NCI-H2107 treated with DMSO at 0.1 percent for 48 hours (cell line): ENCODE measurements around the gene SIX6.
"Not testable (repeated sequence)": the region's sequence is repeated elsewhere in the genome, so short reads cannot be mapped to it uniquely, and the experiment has no call there.

Source experiments
- DNase-seq: peaks from one replicate; lab custom pipeline; 2025; ENCODE audit not compliant: unreplicated experiment; lab: John Stamatoyannopoulos, UW

Gene SIX6

DNA sequence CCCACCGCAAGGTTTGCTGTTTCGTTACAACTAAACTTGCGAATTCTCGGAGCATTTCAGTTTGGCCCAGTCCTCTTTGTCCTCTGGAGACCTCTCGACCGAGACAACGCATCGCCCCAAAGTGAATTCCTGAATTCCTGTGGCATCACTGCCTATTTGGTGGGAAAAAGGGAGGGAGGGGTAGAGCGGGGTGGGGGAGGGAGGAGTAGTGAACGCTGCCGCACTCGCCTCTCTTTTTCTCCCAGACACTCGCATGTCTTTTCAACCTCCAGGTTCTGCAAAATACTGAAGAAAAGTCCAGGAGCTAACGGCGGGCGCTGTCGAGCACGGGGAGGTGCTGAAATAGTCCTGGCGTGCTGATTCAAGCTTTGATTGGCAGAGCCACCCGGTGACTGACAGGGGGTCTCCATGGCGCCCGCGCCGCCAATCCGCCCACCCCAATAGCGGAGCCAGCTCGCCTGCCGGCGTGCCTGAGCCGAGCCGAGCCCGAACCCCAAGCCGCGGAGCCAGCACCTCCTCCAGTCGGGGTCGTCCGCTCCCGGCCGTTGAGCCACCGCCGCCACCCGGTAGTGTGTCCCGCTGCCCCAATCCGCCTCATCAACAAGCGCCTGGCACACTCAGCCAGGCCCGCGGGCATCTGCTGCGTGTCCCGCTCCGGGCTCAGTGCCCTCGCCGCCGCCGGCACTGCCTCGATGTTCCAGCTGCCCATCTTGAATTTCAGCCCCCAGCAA, at the start of gene SIX6:
Gene SIX6 (plus strand): TSS at position 440 of the 731 bp plus-strand sequence. CDS start 253 bp downstream, at position 693.
- peak; percentile 81 for DNase-seq

DNA sequence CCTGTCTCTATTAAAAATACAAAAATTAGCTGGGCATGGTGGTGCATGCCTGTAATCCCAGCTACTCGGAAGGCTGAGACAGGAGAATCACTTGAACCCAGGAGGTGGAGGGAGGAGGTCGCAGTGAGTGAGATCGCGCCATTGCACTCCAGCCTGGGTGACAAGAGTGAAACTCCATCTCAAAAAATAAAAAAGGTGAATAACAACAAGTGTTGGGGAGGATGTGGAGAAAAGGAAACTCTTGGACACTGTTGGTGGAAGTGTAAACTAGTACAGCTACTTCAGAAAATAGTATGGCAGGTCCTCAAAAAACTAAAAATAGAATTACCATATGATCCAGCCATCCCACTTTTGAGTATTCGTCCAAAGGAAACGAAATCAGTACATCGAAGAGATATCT, 28.7 kb upstream of the SIX6 start:
- not testable (repeated sequence) for DNase-seq

- no peak for DNase-seq
Observed at GRCh38 chr14:60482743-60483142, 26.2 kb upstream of the SIX6 start.

DNA sequence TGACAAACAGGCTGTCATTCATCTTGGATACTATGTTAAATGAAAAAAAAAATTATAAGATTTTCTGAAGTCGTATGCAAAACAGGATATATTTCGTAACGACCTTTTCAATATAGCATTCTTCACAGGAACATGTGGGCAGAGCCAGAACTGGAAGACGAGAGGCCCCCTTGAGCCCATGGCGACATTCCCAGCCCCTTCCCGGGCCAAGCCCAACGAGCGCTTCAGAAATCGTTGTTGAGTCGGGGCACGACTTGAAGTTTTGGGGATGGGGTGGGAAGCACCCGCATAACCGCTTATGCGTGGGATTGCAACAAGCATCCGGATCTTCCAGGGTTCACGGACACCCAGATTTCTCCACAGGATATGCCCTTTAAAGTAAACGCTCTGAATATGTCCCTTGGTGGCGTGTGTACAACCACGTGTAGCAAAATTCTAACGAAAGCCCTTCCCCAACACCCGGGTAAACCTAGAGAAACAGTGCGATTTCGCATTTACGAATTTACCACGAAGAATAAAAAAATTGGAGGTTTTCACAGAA, 23.8 kb upstream of the SIX6 start:
- DNase-seq = no peak

- no peak for DNase-seq
Observed at GRCh38 chr14:60485598-60486251, 23.2 kb upstream of the SIX6 start, which contains the start of gene C14orf39. C14orf39 (minus strand) TSS chr14:60486063; CDS start chr14:60485078, 985 bp downstream.

DNA sequence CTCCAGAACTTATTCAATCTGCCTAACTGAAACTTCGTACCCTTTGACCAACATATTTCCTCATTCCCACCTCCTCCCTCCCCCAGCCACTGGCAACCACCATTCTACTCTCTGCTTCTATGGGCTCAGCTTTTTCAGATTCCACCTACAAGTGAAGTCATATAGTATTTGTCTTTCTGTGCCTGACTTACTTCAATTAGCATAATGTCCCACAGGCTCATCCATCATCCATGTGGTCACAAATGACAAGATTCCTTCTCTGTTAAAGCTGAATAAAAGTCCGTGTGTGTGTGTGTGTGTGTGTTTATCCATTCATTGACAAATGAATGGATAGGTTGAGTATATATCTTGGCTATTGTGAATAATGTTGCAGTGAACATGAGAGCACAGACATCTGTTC, 21.7 kb upstream of the SIX6 start:
- peak; percentile 61 for DNase-seq

DNA sequence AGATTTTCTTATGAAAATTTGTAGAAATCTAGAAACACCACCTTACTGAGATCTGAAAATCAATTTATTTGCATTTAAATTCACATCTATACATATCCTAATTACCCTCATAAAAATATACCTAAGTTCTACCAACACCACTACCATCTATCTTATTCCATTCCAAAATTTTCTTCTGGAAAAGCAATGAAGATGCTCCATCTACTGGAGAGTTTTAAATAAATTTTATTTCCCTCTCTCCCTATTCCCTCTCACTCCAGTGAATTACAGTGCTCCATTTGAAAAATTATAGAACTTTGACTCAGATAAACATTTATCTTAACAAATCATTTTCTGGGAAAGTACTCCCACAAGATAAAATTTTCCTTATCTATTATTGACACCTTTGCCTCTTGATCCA, 20.8 kb upstream of the SIX6 start:
- peak; percentile 44 for DNase-seq

GRCh38 chr14:60490270-60490669, 18.7 kb upstream of the SIX6 start:
- DNase-seq = no peak

DNA sequence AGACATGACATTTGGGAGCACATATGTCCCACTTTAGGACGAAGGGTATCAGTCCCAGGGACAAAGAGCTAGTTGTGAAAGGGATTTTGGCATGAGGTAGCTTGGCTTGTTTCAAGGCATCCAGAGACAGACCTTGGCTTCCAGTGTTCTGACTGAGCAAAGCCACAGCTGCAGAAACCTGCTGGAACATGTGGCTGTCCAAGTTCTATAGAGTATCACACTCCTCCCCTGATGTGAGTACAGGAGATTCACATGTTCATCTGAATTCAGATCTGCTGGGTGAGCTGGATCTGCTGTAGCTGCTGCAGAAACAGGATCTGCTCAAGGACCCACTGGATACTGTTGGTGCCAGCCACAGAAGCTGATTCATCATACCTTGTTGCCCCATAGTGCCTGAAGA, 13.0 kb upstream of the SIX6 start:
- DNase-seq = no peak

DNA sequence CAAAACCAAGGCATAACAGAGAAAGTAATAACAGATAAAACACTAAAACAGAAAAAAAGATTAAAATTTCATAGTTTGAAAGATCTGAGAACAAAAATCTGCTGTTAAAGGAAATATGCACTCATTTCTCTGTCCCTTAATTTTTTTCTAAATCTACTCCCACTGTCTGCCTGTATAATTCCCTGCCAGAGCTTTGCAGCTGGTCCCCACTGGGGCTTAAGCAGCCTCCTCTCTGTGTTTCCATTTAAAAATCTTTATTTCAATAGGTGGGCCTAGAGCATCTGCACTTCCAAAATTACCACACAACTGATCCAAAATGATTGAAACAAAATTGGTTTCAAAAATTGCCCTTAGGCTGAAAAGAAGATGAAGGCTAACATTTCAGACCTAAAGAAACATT, 6.4 kb upstream of the SIX6 start:
- DNase-seq = no peak

DNA sequence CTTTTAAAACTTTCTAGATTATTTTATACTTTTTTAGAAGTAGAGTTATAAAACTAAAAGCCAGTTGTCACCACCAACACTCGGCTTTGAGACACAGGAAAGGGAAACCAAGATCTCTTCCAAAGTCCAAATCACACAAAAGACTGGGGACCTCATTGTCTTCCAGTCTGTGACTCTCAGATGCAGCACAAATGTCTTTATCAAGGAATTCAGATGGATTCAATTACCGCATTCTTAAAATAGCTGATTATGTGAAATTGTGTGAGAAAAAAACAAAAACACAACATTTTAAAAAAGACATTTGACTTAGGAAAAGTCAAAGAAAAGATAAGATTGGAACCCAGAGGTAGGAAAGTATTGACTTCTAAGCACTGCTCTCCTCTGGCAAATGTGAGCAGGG, 3.5 kb upstream of the SIX6 start:
- no peak for DNase-seq

DNA sequence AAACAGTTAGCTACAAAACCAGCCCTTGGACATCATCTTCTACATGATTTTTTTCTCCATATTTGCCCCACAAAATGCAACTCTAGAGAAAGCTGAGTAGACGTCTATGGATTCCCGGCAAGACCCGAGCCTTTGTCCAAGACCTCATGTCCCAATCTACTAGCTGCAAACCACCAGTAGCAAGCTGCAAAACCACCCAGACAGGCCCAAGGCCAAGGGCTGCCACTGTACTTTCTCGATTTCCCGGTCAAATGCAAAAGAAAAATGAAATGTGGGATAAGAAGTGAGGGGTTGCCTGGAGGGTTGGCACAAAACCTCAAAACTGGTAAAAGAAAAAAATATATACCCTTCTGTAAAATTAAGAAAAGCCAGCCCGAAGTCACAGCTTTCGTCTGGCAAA, 2.9 kb upstream of the SIX6 start:
- no peak for DNase-seq

DNA sequence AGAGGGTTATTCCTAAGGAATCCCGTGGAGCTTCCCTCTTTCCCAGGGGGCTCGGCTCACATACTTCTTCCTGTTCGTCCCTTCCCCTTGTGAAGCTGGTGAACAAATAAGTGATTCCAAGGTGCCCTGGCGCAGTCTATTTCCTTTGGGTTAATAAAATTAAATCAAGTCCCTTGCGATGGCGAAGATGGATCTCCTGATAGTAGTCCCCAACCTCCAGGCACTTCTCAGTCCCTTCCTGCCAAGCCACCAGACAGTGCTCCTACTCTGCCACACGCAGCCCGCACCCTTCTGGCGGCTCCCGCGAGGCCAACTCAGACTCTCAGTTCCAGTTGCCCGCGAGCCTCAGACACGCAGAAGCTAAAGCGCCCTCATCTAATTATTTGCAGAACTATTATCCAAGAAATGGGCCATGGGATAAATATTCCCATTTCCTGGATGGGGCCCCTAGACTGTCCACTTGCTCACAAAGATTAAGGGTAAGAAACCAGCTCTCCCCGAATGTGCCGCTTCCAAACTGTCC, 2.4 kb upstream of the SIX6 start:
- DNase-seq = no peak

DNA sequence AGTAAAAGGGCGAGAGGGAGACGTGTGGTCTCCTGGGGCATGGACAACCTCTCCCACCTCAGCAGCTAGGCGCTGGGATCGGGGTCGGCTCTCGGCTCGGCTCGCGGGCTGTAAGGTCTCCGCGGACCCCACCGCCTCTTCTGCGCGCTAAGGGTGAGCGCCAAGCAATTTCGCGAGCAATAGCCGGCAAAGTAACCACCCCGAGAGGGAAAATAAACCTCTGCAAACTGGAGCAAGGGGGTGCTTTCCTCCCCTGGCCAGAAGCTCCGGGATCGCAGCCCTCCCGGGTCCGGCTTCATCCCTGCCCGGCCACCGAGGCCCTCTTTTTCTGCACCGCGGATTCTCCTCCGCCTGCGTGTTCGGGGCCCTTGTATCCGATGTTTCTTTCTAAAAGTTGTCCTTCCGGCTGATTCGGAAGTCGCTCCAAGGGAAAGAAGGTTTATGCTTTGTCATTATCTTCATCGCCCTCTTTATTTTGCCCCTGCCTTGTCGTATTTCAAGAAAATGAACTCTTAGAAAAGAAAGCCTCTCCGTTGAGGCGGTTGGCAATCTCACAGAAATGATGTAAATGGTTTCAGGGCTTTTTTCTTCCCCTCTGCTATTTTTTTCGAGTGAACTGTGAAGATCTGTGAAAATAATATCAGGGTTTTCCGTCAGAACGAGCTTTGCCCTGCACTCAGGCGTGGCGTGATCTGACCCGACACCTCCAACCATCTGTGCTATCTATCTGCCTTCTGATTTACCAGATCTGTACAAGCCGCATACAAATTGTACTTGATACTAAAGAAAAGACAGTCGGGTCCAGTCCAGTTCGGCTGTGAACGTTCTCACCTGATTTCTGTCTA, 1.7 kb upstream of the SIX6 start:
- no peak for DNase-seq

DNA sequence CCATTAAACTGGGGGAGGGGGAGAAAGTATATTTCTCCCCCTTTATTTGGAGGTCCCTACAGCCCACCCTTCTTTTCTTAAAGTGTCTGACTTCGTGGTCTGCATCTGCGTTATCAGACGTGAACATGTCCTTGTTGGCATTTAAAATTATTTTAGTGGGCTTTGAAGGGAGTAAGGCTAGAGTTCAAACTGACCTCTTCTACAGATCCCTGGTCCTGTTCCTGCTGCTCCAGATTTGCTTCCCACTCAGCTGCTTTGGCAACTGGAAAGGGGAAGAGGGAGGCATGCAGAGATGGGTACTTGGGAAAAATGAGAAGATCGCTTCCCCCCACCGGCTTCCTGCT, 611 bp upstream of the SIX6 start:
- DNase-seq = peak; percentile 65

DNA sequence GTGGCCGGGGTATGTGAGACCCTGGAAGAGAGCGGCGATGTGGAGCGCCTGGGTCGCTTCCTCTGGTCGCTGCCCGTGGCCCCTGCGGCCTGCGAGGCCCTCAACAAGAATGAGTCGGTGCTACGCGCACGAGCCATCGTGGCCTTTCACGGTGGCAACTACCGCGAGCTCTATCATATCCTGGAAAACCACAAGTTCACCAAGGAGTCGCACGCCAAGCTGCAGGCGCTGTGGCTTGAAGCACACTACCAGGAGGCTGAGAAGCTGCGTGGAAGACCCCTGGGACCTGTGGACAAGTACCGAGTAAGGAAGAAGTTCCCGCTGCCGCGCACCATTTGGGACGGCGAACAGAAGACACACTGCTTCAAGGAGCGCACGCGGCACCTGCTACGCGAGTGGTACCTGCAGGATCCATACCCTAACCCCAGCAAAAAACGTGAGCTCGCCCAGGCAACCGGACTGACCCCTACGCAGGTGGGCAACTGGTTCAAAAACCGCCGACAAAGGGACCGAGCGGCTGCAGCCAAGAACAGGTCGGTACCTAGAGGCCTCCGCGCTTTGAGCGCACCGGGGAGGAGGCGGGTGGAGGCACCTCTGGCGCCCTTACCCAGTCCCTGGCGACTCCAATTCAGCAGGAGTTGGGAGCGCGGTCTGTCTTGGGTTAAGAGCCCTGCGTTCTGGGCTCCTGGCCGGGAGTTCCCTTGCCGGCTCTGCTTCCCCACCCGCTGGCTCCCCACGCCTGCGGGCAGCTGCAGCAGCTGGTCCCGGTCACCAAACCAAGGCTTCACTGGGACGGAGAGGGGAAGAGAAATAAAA, 700 bp downstream of the SIX6 start:
- no peak for DNase-seq

DNA sequence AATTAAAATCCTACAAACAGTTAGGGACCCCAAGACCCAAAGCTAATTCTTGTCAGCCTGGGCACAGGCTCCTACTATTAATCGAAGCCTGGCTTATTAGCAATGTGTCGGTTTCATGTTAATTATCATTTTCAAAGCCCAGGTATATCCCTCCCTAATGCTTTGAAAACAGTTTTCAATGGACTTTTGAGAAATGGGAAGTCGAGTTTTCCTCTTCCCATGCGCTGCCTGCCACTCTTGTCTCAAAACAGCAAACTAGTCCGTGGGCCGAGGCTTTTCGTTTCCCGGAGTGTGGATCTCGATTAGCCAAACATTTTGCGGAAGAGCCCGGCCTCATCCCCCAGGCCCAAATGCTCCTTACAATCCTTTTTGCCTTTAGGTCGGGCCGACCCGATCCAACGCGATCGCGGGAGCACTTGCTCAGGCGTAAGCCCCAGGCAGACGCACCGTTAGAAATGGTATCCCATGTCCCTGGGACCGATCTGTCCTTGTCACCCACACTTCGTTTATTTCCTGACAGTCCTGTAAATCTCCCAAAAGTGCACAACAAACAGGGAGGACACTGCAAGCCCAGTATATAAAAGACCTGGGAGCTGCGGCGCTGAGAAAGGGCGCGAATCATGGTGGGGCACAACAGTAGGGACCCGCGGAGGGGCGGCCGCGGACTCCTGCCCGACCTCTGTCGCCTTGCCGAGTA, 1.5 kb downstream of the SIX6 start:
- DNase-seq = no peak

GRCh38 chr14:60510951-60511599, 2.1 kb downstream of the SIX6 start:
- DNase-seq = no peak

DNA sequence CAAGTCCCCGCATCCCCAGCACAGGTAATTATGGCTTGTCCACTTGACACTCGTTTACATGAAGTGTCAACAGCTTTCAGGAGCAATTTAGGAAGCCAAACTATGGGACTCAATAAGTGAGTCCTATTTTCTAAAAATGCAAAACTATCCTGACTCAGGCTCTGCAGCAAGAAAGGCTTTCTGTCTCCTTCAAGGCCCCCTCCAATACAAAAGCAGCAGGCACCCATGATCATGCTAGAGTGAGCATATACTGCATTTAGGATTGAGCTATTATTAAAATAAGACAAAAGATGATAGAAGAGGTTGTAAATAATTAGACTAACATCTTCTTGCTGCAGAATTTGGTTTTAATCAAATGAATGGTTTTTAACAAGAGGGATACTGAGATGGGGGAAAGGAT, 3.2 kb downstream of the SIX6 start:
- no peak for DNase-seq
